SK-N-SH treated with all-trans-retinoic acid at 6 μM for 48 hours (cell line): Measurements from ENCODE around the gene LTBP1.

ENCODE experiments used
- ARNTL ChIP-seq: fragments of 450-650 bp; formaldehyde crosslinking; IDR thresholded peaks from 2 replicates; pipeline ENCODE4 v1.5.0; 2020; ENCODE audit warnings: low read depth, mild to moderate bottlenecking, moderate library complexity, borderline replicate concordance
- OSR1 ChIP-seq: fragments of 250-450 bp; sonication (Bioruptor Pico); IDR thresholded peaks from 2 replicates; pipeline ENCODE4 v1.8.0; 2022; ENCODE audit warnings: moderate library complexity, mild to moderate bottlenecking, inconsistent platforms
- ZFP3 ChIP-seq: fragments of 250-450 bp; sonication (Bioruptor Pico); IDR thresholded peaks from 2 replicates; pipeline ENCODE4 v1.5.0; 2020; ENCODE audit warnings: mild to moderate bottlenecking, moderate library complexity
- TF ChIP-seq, protein P1 (sequence below): fragments of 250-450 bp; sonication (Bioruptor Pico); IDR thresholded peaks from 2 replicates; pipeline ENCODE4 v1.5.1; 2020; ENCODE audit warnings: low read depth, mild to moderate bottlenecking, moderate library complexity

DNA sequence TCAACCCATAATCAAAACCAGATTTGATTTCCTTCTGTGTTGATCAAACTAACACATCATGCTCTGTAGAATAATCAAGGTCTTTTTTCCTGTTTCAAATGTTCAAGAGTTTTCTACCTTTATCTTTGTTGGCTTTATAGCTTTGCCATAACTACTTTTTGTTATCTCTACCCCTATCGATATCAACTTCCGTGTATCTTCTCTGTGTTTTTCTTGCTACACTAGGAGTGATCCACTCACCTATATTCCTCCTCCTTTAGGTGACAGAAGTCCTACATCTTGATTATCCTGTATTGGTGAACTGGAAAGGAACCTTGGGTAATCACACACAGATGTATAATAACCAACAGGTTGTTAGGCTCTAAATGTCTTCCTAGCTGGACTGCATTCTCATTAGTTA lies 85.5 kb downstream of the LTBP1 start:
- no peak for TF ChIP-seq ARNTL
- TF ChIP-seq ZFP3 (CRISPR knock-in tag), result no peak
- TF ChIP-seq, protein P1, sequence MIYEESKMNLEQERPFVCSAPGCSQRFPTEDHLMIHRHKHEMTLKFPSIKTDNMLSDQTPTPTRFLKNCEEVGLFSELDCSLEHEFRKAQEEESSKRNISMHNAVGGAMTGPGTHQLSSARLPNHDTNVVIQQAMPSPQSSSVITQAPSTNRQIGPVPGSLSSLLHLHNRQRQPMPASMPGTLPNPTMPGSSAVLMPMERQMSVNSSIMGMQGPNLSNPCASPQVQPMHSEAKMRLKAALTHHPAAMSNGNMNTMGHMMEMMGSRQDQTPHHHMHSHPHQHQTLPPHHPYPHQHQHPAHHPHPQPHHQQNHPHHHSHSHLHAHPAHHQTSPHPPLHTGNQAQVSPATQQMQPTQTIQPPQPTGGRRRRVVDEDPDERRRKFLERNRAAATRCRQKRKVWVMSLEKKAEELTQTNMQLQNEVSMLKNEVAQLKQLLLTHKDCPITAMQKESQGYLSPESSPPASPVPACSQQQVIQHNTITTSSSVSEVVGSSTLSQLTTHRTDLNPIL (CRISPR knock-in tag), result no peak
- TF ChIP-seq OSR1 (CRISPR knock-in tag), result no peak
